Cardiac muscle cell (in vitro differentiated cells and primary cell): ENCODE measurements around the gene TUBB. TPM values are rescaled to one million over a fixed set of nuclear protein-coding genes. Genes with fewer than 3 reads are reported as not detected.

Source experiments
- DNase-seq, 2 donors: peaks; one replicate each; pipeline versions ENCODE4 v3.0.0 to v3.0.0-alpha.2; 2010 to 2017; ENCODE audit warnings: low read depth in 1 of 2, low spot score in 1 of 2
- H3K27ac ChIP-seq: fragments of 200-600 bp; sonication (generic); 2 replicates; pipeline ENCODE4 v1.5.1; 2016
- H3K27me3 ChIP-seq: fragments of 200-600 bp; sonication (generic); 2 replicates; pipeline ENCODE4 v1.6.0; 2016; ENCODE audit warnings: control low read depth
- H3K36me3 ChIP-seq: fragments of 200-600 bp; sonication (generic); 2 replicates; pipeline ENCODE4 v1.5.1; 2016; ENCODE audit warnings: control low read depth
- H3K4me1 ChIP-seq: fragments of 200-600 bp; sonication (generic); 2 replicates; pipeline ENCODE4 v1.8.1; 2017; ENCODE audit warnings: low read depth, mild to moderate bottlenecking, mixed run types
- H3K4me3 ChIP-seq: fragments of 200-600 bp; sonication (generic); 2 replicates; pipeline ENCODE4 v1.5.1; 2016; ENCODE audit warnings: mild to moderate bottlenecking
- H3K9me3 ChIP-seq: fragments of 200-600 bp; sonication (generic); 2 replicates; pipeline ENCODE4 v1.5.1; 2017; ENCODE audit warnings: low read depth, mild to moderate bottlenecking, control low read depth
- polyA plus RNA-seq: library from polyadenylated mRNA; unstranded; fragments of >200 nt; fragmentation: Nextera tagmentation; extraction: Ambion mirVana; gene quantifications from 2 replicates; pipeline ENCODE4 v1.2.1, GENCODE V29; 2016
- total RNA-seq: library from RNA; depleted of rRNA; stranded (reverse); fragments of >200 nt; gene quantifications from 2 replicates; pipeline ENCODE4 v1.2.3, GENCODE V29; 2016
- TF ChIP-seq, protein P1 (sequence below): IDR thresholded peaks from 2 replicates; pipeline ENCODE4 v1.5.1; 2012; ENCODE audit warnings: low read depth, mild to moderate bottlenecking, low read length

The TUBB gene
- total and polyA plus RNA-seq, 2 experiments from 2014 or later = 675 to 827 TPM

DNA sequence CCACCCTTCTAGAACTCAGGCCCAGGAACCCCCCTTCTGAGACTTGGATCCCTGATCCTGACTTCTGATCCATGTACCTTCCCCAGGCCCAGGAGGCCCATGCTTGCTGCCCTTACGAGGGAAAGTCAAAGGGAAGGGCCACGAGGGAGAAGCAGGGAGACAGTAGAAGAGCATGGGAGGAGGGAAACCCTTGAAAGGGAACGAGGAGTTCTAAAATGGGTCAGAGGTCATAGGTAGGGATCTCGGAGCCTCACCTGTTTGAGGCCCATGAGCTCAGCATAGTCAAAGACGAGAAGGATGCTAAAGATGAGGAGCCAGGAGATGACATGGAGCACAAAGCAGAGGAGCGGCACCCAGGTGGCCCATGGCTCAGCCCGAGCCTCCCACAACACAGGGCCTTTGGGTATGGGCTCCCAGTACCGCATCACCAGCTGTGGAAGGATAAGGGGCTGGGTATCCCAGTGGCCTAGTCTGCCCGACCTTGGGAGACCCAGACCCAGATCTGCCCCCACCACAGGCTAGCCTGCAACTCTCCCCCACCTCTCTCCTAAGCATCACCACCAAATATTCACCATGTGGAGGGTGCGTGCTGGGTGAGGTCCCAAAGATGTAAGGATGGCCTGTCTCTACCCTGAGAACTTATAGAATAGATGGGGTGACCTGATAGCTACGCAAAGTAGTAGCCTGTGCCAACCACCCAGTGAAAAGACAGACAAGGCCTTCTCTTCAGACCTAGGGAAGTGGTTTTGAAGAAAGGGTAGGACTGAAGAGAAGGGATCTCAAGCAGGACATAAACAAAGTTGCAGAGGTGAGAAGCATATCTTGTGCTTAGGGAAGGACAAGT, 30.9 kb upstream of the TUBB start:
- Histone ChIP-seq H3K27ac (peak overlapping the region; percentile 72), H3K4me3 (no peak overlapping the region), H3K27me3 (no peaks in the 10 kb centered on the region), H3K4me1 (peaks cover 38% of the 10 kb centered on the region), H3K9me3 (no peaks in the 10 kb centered on the region), H3K36me3 (no peaks in the 10 kb centered on the region)
- TF ChIP-seq, protein P1, sequence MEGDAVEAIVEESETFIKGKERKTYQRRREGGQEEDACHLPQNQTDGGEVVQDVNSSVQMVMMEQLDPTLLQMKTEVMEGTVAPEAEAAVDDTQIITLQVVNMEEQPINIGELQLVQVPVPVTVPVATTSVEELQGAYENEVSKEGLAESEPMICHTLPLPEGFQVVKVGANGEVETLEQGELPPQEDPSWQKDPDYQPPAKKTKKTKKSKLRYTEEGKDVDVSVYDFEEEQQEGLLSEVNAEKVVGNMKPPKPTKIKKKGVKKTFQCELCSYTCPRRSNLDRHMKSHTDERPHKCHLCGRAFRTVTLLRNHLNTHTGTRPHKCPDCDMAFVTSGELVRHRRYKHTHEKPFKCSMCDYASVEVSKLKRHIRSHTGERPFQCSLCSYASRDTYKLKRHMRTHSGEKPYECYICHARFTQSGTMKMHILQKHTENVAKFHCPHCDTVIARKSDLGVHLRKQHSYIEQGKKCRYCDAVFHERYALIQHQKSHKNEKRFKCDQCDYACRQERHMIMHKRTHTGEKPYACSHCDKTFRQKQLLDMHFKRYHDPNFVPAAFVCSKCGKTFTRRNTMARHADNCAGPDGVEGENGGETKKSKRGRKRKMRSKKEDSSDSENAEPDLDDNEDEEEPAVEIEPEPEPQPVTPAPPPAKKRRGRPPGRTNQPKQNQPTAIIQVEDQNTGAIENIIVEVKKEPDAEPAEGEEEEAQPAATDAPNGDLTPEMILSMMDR = no peak
- no peak for DNase-seq

DNA sequence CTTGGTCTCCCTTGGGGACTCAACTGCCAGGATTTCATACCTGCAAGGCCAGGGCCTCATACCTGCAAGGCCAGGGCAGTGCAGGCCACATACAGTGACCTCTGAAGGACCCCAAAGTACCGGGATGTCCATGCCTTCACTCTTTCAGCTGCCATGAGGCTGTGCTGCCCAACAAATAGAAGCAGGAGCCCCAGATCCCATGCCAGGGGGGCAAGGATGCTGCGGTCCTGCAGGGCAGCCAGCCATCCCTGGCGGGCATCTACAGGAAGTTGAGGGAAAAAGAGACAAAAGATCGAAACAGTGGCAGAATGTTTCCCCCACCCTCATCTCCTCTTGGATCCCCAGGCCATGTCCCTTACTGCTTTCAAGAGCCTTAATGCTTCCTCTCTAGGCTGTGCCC, 30.2 kb upstream of the TUBB start:
- Histone ChIP-seq H3K36me3 (no peaks in the 10 kb centered on the region), H3K27ac (peak overlapping the region; percentile 72), H3K4me1 (peaks cover 31% of the 10 kb centered on the region), H3K27me3 (no peaks in the 10 kb centered on the region), H3K9me3 (no peaks in the 10 kb centered on the region), H3K4me3 (peak overlapping the region; percentile 62)
- DNase-seq = no peak
- TF ChIP-seq, protein P1 = no peak

DNA sequence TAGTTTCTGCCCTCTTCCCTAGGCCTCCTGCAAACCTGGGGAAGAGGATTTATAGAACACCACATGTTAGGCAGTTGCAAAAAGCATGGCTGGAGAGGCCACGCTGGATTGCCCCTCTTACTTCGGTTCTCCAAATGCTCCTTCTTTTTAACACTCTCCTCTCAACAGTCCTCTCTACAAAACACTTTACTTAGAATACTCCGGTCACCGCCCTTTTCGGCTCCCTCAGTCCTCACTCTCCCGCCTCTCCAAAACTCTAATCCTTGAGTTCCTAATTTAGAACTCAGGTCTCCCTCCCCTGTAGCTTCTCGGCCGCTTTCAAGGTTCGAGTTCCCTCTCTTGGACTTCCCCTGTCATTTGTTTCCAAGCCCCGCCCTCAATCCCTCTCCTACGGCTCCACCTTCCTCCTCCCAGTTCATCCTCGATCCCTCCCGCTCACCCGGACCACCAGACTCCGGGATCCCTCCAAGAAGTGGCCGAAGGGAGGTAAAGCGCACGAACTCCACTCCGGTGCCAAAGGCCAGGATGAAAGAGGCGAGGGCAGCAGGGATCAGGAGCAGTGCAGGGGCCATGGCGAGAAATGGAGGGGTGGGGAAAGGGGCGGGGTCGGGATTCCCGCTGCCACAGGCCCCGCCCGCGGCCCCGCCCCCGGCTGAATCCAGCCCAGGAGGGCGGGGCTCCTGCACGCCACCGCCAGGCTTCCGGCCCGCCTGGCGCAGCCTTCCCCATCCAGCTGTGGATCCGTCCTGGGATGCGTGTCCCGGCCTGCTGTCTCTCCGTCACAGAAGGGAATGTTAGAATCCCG, 29.5 kb upstream of the TUBB start, which contains the start of gene NRM:
NRM (minus strand) TSS at position 582 of the 805 bp plus-strand sequence; CDS start at position 572, 10 bp downstream.
- H3K4me1 ChIP-seq = peaks cover 26% of the 10 kb centered on the region
- H3K27me3 ChIP-seq = no peaks in the 10 kb centered on the region
- peak within 1 kb of the TSS; percentile 72 for H3K27ac ChIP-seq
- peak within 1 kb of the TSS; percentile 62 for H3K4me3 ChIP-seq
- H3K9me3 ChIP-seq = no peaks in the 10 kb centered on the region
- no peaks in the 10 kb centered on the region for H3K36me3 ChIP-seq
- DNase-seq = peak; percentile 91
- TF ChIP-seq, protein P1 = no peak

DNA sequence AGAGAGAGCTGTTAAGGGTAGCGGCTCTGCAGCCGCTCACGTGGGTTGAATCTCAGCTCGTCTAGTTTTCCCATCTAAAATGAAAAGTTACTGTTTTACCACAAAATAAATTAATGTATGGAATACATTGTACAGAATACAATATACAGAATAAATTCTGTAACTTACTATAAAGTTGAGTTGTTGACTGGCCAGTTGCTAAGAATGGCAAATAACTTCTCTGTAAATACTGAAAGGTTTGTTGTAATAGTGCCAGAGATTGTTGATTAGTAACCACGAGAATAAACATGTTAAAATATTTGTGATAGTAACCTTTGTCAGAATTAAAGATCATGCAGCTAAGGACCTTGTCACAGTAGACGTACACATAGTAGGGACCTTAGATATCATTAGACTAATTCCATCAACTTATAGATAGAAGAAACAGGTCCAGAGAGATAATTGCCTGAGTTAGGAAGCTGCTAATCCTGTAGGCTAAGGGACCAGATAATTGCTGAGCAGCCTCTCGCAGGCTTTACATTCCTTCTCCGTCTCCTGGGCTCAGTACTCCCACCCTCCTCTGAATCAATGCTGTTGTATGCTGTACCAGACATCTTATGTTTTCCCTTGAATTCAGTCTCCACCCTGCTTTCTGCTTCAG, 28.8 kb upstream of the TUBB start:
- Histone ChIP-seq H3K27me3 (no peaks in the 10 kb centered on the region), H3K36me3 (no peaks in the 10 kb centered on the region), H3K27ac (peak overlapping the region; percentile 63), H3K9me3 (no peaks in the 10 kb centered on the region), H3K4me3 (peak overlapping the region; percentile 62), H3K4me1 (peaks cover 20% of the 10 kb centered on the region)
- DNase-seq = no peak
- TF ChIP-seq, protein P1 = no peak

DNA sequence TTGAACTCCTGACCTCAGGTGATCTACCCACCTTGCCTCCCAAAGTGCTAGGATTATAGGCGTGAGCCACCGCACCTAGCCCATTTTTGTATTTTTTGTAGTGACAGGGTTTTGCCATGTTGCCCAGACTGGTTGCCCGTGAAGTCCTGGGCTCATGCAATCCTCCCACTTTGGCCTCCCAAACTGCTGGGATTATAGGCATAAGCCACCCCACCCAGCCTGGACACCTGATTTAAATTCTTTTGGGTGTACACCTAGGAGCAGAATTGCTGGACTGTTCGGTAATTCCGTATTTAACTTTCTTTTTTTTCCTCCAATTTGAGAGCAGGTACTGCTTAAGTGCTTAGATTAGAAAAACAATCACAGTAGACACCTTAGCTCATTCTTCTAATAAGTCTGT, 23.7 kb upstream of the TUBB start:
- Histone ChIP-seq H3K27me3 (no peaks in the 10 kb centered on the region), H3K4me1 (peaks cover 2% of the 10 kb centered on the region)

More for the DNA sequence above, 23.7 kb upstream of the TUBB start:
- no peak for DNase-seq
- Histone ChIP-seq H3K4me3 (no peak overlapping the region), H3K27ac (no peak overlapping the region), H3K9me3 (no peaks in the 10 kb centered on the region), H3K36me3 (peaks cover 6% of the 10 kb centered on the region)
- TF ChIP-seq, protein P1 = no peak
